Suprapubic skin (tissue), 3 donors: ENCODE measurements around the gene PALB2.

ENCODE experiments used
- CTCF ChIP-seq, 2 donors: fragments of 200-600 bp in 1 of 2; fragments of 450-650 bp in 1 of 2; sonication (generic) in 1 of 2; IDR thresholded peaks; one replicate each; pipeline ENCODE4 v1.5.1; 2016 to 2019; ENCODE audit warnings: antibody characterized with exemption in 2 of 2, mild to moderate bottlenecking in 1 of 2, moderate library complexity in 1 of 2
- POLR2AphosphoS5 ChIP-seq, 3 donors: sonication (generic); formaldehyde crosslinking; IDR thresholded peaks; one replicate each; pipeline ENCODE4 v1.6.1; 2017; ENCODE audit warnings: antibody characterized with exemption in 3 of 3

GRCh38 chr16:23682181-23682580 is 41.1 kb upstream of the PALB2 start:
- TF ChIP-seq CTCF (IDR thresholded peaks at IDR 0.05) (no peak), POLR2AphosphoS5 (IDR thresholded peaks at IDR 0.05) (no peak)
